CD4-positive, alpha-beta T cell treated with Interleukin-2 at 100 ng/mL for 4 hours (primary cell): ENCODE measurements around the gene ARHGAP42.

Source experiments
- DNase-seq: peaks from one replicate; pipeline ENCODE4 v3.0.0-alpha.2; 2020; ENCODE audit warnings: low spot score

Gene ARHGAP42

GRCh38 chr11:100918551-100919500 lies 231.7 kb downstream of the ARHGAP42 start:
- DNase-seq, result no peak

- DNase-seq, result no peak
Observed at GRCh38 chr11:100920593-100920992, 233.5 kb downstream of the ARHGAP42 start.

GRCh38 chr11:100922121-100922520 lies 235.0 kb downstream of the ARHGAP42 start:
- no peak for DNase-seq

GRCh38 chr11:100923555-100923954 lies 236.5 kb downstream of the ARHGAP42 start:
- no peak for DNase-seq

- DNase-seq, result no peak
Observed at GRCh38 chr11:100925935-100926334, 238.8 kb downstream of the ARHGAP42 start.

GRCh38 chr11:100927579-100927978 lies 240.5 kb downstream of the ARHGAP42 start:
- DNase-seq, result no peak

GRCh38 chr11:100928426-100928825 lies 241.3 kb downstream of the ARHGAP42 start:
- no peak for DNase-seq

- DNase-seq, result no peak
Observed at GRCh38 chr11:100929377-100929776, 242.3 kb downstream of the ARHGAP42 start.

- peak; percentile 14 for DNase-seq
Observed at GRCh38 chr11:100930185-100930778, 243.2 kb downstream of the ARHGAP42 start.

GRCh38 chr11:100932474-100933100 lies 245.5 kb downstream of the ARHGAP42 start:
- no peak for DNase-seq

- DNase-seq, result no peak
Observed at GRCh38 chr11:100936781-100937180, 249.7 kb downstream of the ARHGAP42 start.

GRCh38 chr11:100939571-100939970 lies 252.5 kb downstream of the ARHGAP42 start:
- DNase-seq, result no peak

GRCh38 chr11:100940111-100940510 lies 253.0 kb downstream of the ARHGAP42 start:
- no peak for DNase-seq

GRCh38 chr11:100941033-100941432 lies 253.9 kb downstream of the ARHGAP42 start:
- DNase-seq, result no peak

- DNase-seq, result no peak
Observed at GRCh38 chr11:100942016-100942415, 254.9 kb downstream of the ARHGAP42 start.

- DNase-seq, result no peak
Observed at GRCh38 chr11:100948936-100949335, 261.8 kb downstream of the ARHGAP42 start.

- DNase-seq, result no peak
Observed at GRCh38 chr11:100949443-100949842, 262.4 kb downstream of the ARHGAP42 start.

GRCh38 chr11:100955318-100955717 lies 268.2 kb downstream of the ARHGAP42 start:
- DNase-seq, result no peak

- no peak for DNase-seq
Observed at GRCh38 chr11:100956351-100956750, 269.3 kb downstream of the ARHGAP42 start.

- DNase-seq, result no peak
Observed at GRCh38 chr11:100957499-100957898, 270.4 kb downstream of the ARHGAP42 start.

- DNase-seq, result no peak
Observed at GRCh38 chr11:100961633-100962032, 274.5 kb downstream of the ARHGAP42 start.

- no peak for DNase-seq
Observed at GRCh38 chr11:100963375-100963774, 276.3 kb downstream of the ARHGAP42 start.

- no peak for DNase-seq
Observed at GRCh38 chr11:100964435-100964834, 277.3 kb downstream of the ARHGAP42 start.
